AG04449 (cell line): ENCODE measurements around the gene HTR1D.
"Not testable (repeated sequence)": the region's sequence is repeated elsewhere in the genome, so short reads cannot be mapped to it uniquely, and the experiment has no call there.

Source experiments
- CTCF ChIA-PET: fragments of 350-600 bp; formaldehyde crosslinking; extraction: SDS; loops from one replicate; lab custom pipeline; 2021; ENCODE audit warnings: antibody characterized with exemption; lab: Yijun Ruan, JAX
- POLR2A ChIA-PET: fragments of 400-600, 350-600 bp; formaldehyde crosslinking; extraction: SDS; loops from one replicate; lab custom pipeline; 2020; ENCODE audit warnings: antibody characterized with exemption, inconsistent platforms; lab: Yijun Ruan, JAX
- DNase-seq: peaks from one replicate; pipeline ENCODE4 v3.0.0-alpha.2; 2010; ENCODE audit warnings: low read depth, low spot score
- H3K4me3 ChIP-seq: 2 replicates; pipeline ENCODE4 v1.5.1; 2011; ENCODE audit warnings: low read depth, mild to moderate bottlenecking, control low read depth, low read length
- CTCF ChIP-seq: IDR thresholded peaks from one replicate; pipeline ENCODE4 v1.5.1; 2011; ENCODE audit warnings: mild to moderate bottlenecking, moderate library complexity, low read length, control low read depth, inconsistent platforms; ENCODE audit not compliant: insufficient read depth; ENCODE audit errors: missing control alignments

HTR1D gene

GRCh38 chr1:23211955-23212354 lies 5.3 kb downstream of the HTR1D start:
- POLR2A ChIA-PET: no interaction called here
- no peak for TF ChIP-seq CTCF
- CTCF ChIA-PET: interaction anchor here (1.1 to 1.4 kb wide), 2 partner anchors 9 to 113 kb away, joined by 5 read pairs; no protein-coding TSS in a partner anchor
- H3K4me3 ChIP-seq: no peak overlapping the region
- DNase-seq: no peak

GRCh38 chr1:23210963-23211362 lies 6.3 kb downstream of the HTR1D start:
- CTCF ChIA-PET: interaction anchor here (1.1 to 1.4 kb wide), 3 partner anchors 8 to 112 kb away, joined by 4 to 5 read pairs (median 5); no protein-coding TSS in a partner anchor
- no peak for DNase-seq
- no peak for TF ChIP-seq CTCF
- POLR2A ChIA-PET: interaction anchor here (0.7 kb wide), 1 partner anchor 16 kb away, joined by 3 read pairs; no protein-coding TSS in a partner anchor
- H3K4me3 ChIP-seq: no peak overlapping the region

GRCh38 chr1:23210351-23210785 lies 6.9 kb downstream of the HTR1D start:
- no peak for TF ChIP-seq CTCF
- ChIA-PET CTCF (interaction anchor here (0.9 to 1.4 kb wide), 3 partner anchors 9 to 39 kb away, joined by 3 to 4 read pairs (median 3); no protein-coding TSS in a partner anchor), POLR2A (interaction anchor here (0.7 kb wide), 1 partner anchor 16 kb away, joined by 3 read pairs; no protein-coding TSS in a partner anchor)
- no peak for DNase-seq
- H3K4me3 ChIP-seq: no peak overlapping the region

- CTCF ChIA-PET: interaction anchor here (0.9 to 1.4 kb wide), 3 partner anchors 11 to 38 kb away, joined by 3 to 4 read pairs (median 3); no protein-coding TSS in a partner anchor
- POLR2A ChIA-PET: no interaction called here
Observed at GRCh38 chr1:23209770-23210169, 7.5 kb downstream of the HTR1D start.

GRCh38 chr1:23208527-23208926 lies 8.8 kb downstream of the HTR1D start:
- H3K4me3 ChIP-seq: no peak overlapping the region
- no peak for DNase-seq
- ChIA-PET CTCF (interaction anchor here (0.7 to 1.5 kb wide), 3 partner anchors 9 to 25 kb away, joined by 4 read pairs; partner anchors contain the start of gene HTR1D), POLR2A (no interaction called here)
- no peak for TF ChIP-seq CTCF

More at GRCh38 chr1:23209770-23210169, 7.5 kb downstream of the HTR1D start:
- TF ChIP-seq CTCF: no peak
- H3K4me3 ChIP-seq: no peak overlapping the region
- DNase-seq: no peak

GRCh38 chr1:23207733-23208132 lies 9.6 kb downstream of the HTR1D start:
- CTCF ChIA-PET: interaction anchor here (0.6 to 1.5 kb wide), 2 partner anchors 10 to 190 kb away, joined by 3 to 4 read pairs; partner anchors contain the start of gene HTR1D

More at GRCh38 chr1:23207733-23208132, 9.6 kb downstream of the HTR1D start:
- POLR2A ChIA-PET, DNase-seq, H3K4me3 ChIP-seq: not testable (repeated sequence)
